B cell (primary cell): ENCODE results near the gene PRKAG2.

ENCODE experiments used
- EZH2 ChIP-seq: IDR thresholded peaks from 2 replicates; pipeline ENCODE4 v1.6.1; 2012; ENCODE audit warnings: borderline replicate concordance, low read depth, mild to moderate bottlenecking, moderate library complexity, low read length; ENCODE audit not compliant: insufficient read depth, poor library complexity, severe bottlenecking
- TF ChIP-seq, protein P1 (sequence below): fragments of 200-600 bp; IDR thresholded peaks from one replicate; pipeline ENCODE4 v1.8.0; 2022; ENCODE audit warnings: antibody characterized with exemption, mild to moderate bottlenecking

DNA sequence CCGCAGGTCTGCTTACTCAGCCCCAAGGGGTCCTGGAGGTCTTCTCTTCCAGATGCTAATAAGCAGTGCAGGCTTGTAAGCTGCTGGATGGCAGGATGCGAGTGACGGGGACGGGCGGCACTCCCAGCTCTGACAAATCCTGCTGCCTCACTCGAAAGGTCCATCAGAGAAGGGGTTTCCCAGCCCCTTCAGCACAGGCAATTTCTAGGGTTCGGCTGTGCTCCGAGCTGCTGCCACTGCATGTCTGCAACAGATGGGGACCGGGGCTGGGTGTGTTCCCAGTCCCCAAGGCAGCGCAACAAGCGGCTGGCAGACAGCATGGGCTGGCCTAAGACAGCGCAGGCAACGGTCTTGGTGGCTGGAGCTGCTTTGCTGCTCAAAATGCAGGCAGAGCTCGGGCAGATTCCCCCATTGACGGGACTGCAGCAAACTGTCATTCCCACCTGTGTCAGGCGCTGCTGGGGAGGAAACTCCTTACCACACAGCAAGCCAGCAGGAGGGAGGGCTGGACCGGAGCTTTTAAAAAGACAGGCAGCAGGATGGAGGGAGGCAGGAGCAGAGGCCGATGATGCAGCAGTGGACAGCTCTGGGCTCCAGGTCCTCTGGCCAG, 62.4 kb downstream of the PRKAG2 start:
- no peak for TF ChIP-seq EZH2
- TF ChIP-seq, protein P1, sequence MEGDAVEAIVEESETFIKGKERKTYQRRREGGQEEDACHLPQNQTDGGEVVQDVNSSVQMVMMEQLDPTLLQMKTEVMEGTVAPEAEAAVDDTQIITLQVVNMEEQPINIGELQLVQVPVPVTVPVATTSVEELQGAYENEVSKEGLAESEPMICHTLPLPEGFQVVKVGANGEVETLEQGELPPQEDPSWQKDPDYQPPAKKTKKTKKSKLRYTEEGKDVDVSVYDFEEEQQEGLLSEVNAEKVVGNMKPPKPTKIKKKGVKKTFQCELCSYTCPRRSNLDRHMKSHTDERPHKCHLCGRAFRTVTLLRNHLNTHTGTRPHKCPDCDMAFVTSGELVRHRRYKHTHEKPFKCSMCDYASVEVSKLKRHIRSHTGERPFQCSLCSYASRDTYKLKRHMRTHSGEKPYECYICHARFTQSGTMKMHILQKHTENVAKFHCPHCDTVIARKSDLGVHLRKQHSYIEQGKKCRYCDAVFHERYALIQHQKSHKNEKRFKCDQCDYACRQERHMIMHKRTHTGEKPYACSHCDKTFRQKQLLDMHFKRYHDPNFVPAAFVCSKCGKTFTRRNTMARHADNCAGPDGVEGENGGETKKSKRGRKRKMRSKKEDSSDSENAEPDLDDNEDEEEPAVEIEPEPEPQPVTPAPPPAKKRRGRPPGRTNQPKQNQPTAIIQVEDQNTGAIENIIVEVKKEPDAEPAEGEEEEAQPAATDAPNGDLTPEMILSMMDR = no peak
